ENCODE data around the gene OPHN1.
A peak's percentile ranks its signal among the peaks of the same experiment; 100 is the strongest.

Gene OPHN1

DNA sequence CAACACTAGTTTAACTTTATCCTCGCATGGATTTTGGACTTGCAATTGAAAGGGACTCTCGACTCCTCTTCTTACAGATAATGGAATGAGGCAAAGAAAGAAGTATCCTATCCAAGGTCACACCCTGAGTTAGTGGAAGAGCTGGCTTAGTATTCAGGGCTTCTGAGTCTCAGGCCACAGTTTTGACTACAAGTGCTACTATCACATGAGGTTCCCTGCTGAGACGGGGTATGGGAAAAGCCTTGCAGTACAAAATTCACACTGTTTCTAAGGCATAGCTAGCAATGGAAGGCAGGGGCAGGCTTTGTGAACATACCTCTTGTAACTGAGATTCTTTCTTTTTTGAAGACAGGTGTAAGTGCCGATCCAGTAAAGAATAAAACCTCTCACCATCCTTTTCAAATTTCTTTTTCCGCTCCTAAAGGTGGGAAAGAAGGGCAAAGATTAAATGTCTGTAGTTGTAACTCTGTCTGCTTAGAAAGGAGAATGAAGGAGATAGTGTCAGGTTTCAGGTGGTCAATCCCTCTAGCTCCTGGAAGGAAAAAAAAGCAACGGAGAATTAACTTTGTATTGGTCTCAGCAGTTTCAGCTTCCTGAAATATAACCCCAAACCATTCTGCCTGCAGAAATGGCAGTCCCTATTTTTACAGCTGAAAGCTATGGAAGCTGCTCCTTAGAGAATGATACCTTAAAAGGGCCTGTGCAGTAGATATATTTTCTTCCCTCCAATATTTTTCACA is 199.0 kb downstream of the OPHN1 start:
- no peak for DNase-seq

- DNase-seq: no peak
These were observed 201.1 kb downstream of the OPHN1 start for GRCh38 chrX:68232206-68232605.

DNA sequence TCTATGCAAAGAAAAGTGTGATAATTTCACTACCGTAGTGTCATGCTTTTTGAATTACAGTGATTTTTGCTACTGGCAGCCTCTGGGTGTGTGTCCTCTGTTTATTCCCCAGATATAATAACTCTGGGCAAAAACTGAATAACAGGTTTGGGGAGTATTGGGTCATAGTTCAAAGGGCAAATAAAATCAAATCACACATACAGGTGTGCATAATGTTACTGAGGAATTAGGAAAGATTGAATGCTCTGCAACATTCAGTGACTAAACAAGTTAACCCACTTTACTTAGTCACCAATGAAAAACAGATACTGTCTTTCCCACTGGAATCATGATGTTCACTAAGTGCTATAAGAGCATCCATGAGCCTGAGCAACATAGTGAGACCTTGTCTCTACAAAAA is 224.3 kb downstream of the OPHN1 start:
- no peak for DNase-seq

GRCh38 chrX:68204521-68205038 is 228.7 kb downstream of the OPHN1 start:
- DNase-seq: no peak

GRCh38 chrX:68203646-68204045 is 229.6 kb downstream of the OPHN1 start:
- no peak for DNase-seq

GRCh38 chrX:68203211-68203610 is 230.1 kb downstream of the OPHN1 start:
- DNase-seq: no peak

DNA sequence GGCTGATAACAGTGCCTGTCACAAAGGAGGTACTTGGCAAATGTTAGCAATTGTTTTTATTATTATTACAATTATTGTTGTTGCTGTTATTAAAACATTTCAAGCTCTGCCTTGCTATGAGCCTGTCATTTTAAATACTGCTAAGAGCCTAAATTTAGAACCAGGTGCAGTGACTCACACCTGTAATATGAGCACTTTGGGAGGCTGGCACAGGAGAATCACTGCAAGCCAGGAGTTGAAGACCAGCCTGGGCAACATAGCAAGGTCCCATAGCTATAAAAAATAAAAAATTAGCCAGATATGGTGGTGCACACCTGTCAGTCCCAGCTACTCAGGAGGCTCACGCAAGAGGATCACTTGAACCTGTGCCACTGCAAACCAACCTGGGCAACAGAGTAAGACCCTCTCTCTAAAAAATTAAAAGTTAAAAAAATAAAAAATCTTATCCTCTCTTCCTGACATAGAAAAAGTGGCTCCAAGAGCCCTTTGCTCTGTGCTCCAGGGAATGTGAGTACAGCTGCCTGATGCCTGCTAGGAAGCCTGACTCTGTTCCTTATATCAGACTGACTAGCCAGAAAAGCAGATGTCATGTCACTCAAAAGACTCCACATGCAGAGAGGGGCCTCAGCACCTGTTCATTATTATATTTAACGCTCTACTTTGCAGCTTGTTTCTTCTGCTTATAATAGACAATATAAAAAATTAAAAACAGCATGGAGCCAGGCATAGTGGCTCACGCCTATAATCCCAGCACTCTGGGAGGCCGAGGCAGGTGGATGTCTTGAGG is 234.0 kb downstream of the OPHN1 start:
- no peak for DNase-seq

DNA sequence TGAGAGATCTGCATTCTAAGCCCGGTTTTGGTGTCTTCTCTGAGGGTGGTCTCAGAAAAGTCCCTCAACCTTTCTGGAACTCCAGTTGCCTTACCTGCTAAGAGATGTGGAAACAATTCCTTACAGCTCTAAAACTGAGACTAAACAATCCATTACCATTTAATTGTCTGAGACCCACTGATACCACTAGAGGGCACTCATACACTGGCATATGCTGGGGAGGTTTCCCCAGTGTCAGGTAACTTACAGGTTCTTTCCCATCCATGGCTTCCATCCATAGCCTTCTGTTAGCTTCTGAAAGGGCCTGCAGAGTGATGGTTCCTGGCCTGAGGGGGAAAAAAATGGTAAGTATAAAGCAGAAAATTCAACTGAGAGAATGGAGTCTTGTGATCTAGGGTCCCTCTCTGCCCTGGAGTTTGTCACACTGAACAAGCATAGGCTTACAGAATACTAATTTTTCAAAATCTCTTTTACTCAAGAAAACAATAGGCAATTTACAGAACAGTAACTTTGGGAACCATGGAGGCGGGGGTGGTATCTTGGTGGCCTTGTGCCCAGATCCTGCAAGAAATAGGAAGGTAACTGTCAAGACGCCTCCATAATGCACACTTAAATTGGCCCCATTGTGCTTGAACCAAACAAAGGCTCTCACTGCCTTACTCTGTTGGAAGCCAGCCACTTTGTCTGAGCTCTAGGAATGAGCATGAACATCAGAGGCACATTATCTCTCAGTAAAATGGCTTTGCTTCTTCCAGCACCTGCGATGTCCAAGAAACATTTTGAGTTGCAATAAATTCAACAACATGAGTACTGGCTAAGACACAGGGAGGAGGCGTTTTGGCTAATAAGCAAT is 236.1 kb downstream of the OPHN1 start:
- DNase-seq: peak; percentile 33

DNA sequence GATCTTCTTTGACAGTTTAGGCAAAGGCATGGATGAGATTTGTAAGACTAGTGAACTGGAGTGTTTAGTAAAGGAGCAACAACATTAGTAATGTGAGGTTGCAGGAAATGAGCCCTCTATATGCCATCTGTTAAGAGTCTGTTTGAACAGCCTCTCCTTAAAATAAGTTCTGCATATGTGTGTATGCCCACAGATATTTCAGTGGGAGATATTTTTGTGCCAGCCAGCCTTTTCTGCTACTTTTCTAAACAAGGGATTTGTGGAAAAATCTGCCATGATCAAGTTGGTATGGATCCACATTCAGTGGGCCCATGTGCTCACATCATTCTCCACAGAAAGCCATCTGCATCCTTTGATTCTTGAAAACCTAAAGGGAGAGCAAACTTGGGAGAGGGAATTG is 237.7 kb downstream of the OPHN1 start:
- DNase-seq: no peak

DNA sequence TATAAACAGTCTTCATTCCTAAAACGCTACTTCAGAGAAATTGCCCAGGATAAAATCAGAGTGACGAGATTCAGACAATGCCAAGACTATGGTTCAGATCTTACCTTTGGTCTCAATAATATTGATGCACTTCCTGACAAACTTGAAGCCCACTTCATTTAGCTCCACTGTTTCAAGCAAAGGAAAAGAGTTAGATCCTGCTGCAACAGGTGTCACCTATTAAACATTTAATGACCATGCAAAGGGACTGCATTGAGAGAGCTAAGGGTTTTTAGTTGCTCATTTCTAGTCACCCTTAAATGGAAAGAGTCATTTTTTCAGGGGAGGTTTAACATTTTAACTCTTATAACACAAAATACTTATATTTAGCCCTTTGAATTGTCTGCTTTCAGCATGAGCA is 239.5 kb downstream of the OPHN1 start:
- no peak for DNase-seq

- no peak for DNase-seq
These were observed 240.1 kb downstream of the OPHN1 start for GRCh38 chrX:68193234-68193633.

DNA sequence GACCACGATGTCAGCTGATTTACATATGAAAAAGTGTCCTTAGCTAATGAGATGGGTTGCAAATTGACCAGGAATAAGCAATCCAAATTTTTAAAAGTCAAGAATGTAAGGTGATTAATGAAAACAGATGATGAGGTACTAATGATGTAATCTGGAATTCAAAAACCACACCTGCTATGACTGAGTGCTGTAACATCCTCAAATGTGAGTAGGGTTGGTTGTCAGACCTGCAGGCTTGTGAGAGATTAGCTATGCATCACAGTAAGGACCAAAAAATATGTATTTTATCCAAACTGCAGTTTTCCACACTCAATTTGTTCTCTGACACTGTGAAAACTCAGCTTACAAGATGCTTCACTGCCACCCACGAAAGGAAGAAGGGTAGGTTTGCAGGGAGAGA is 242.5 kb downstream of the OPHN1 start:
- DNase-seq: no peak

GRCh38 chrX:68186552-68187262 is 246.6 kb downstream of the OPHN1 start:
- DNase-seq: no peak

DNA sequence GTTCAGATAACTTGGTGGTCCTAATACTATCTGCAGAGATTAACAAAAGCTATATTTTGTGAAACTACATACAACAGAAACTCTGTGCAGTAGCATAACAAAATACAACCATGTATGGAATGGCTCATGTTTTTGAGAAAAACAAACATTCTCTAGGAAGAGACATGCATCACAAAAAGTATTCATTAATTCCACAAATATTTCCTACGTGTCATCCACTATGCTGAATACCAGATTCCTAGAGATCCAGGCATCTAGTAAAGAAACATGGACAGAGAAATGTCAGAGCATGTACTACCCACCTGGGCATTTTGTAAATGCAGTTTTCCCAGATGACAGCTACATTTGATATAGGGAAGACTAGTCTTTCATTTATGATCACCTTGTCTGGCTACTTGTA is 248.1 kb downstream of the OPHN1 start:
- DNase-seq: no peak

DNA sequence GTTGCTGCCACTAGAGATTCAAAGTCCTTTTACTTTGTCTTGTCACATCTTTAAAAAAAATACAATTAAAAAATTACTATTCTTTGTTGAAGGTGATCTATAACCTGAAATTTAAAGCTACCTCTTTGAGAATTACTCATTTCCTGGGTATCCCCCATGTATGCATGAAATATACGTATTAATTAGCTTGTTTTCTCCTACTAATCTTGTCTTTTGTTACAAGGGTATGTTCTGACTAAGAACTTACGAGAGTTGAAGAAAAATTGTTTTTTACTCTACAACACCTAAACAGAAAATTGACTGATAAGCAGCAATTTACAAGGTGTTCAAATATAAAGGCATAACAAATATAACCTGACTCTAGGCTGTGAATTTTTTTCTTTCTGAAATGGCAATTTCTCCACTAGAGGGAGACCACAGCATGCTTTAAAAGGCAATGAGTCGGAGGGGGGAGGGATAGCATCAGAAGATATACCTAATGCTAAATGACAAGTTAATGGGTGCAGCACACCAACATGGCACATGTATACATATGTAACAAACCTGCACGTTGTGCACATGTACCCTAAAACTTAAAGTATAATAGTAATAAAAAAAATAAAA is 249.6 kb downstream of the OPHN1 start:
- peak; percentile 10 for DNase-seq

DNA sequence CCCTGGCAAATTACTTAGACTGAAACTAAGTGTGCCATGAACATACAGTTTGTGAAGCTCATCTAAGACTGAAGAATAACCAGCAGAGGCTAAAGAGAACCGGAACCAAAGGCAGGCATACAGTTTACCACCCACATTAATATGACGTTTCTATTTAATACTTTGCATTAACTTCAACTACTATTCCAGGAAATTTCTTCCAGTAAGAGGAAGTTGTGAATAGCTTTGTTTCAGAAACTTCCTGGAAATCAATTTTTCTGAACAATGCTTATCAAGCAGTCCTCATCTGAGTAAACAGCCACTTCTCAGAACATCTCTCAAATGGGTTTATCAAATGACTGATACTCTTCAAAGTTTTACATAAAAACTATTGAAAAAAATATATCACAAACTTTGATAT is 252.7 kb downstream of the OPHN1 start:
- DNase-seq: no peak

- no peak for DNase-seq
These were observed 253.9 kb downstream of the OPHN1 start for GRCh38 chrX:68179355-68179754.

DNA sequence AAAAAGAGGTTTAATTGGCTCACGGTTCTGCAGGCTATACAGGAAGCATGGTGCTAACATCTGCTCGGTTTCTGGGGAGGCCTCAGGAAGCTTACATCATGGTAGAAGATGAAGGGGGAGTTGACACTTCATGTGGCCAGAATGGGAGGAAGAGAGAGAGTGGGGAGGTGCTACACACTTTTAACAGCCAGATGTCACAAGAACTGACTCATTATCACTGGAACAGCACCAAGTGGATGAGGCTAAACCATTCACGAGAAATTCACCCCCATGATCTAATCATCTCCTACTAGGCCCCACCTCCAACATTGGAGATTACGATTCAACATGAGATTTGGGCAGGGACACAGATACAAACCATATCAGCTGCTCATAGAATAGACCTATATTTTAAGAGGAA is 255.8 kb downstream of the OPHN1 start:
- DNase-seq: no peak

GRCh38 chrX:68175562-68175961 is 257.7 kb downstream of the OPHN1 start:
- DNase-seq: no peak

- no peak for DNase-seq
These were observed 269.9 kb downstream of the OPHN1 start for GRCh38 chrX:68163441-68163840.

DNA sequence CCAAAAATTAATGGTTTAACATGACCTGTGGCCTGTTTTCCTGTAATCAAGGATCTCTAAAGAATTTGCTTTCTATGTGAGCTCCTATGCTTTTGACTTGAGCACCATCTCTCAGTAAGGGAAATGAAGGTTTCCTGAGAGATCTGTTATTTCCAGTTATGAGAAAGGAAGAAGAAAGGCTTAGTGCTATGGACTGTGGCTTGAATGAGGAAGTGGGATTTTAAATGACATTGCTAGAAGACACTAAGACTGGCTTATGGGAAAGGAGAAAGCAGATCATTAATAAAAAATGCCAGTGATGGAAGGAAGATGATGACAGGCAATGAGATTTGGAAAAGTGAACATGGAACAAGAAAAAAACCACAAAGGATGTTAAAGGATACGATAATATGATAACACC is 285.4 kb downstream of the OPHN1 start:
- no peak for DNase-seq

GRCh38 chrX:68146054-68146453 is 287.2 kb downstream of the OPHN1 start:
- no peak for DNase-seq

All from CD4-positive, alpha-beta T cell treated with Interleukin-12 subunit alpha and Interleukin-12 subunit beta, for 1 hour (primary cell).